ENCODE results near the gene CUL2.
"Not testable (repeated sequence)": the region's sequence is repeated elsewhere in the genome, so short reads cannot be mapped to it uniquely, and the experiment has no call there.

The CUL2 gene

GRCh38 chr10:35090162-35090954 is at the start of gene CUL2:
TSS of gene CUL2 (minus strand) at chr10:35090341. CDS start at chr10:35071317, 19,024 bp downstream.
- DNase-seq (ENCODE audit: low spot score): peak; percentile 92

- no peak for DNase-seq (ENCODE audit: low spot score)
These were observed 46.2 kb upstream of the CUL2 start for GRCh38 chr10:35136263-35136815.

DNA sequence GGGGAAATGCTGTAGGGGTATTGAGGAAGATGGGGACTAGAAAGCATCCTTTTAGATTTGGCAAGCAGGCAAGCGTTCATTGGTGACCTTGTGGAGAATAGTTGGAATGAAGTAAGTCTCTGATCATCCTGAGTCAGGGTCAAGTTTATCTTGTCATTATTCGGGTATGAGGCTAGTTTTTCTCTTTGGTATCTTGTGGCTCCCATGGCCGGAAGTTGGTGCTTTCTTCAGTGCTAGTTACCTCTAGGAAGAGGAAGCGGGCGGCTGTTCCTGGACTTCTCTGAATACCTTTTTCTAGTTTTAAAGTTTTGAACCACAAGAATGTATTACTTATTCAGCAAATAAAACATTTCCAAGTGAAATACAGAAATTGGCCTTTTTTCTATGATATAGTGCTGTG is 45.7 kb upstream of the CUL2 start:
- DNase-seq (ENCODE audit: low spot score): no peak

GRCh38 chr10:35133586-35133985 is 43.4 kb upstream of the CUL2 start:
- no peak for DNase-seq (ENCODE audit: low spot score)

GRCh38 chr10:35132727-35133126 is 42.6 kb upstream of the CUL2 start:
- DNase-seq (ENCODE audit: low spot score): no peak

- DNase-seq (ENCODE audit: low spot score): no peak
These were observed 40.5 kb upstream of the CUL2 start for GRCh38 chr10:35130663-35131062.

DNA sequence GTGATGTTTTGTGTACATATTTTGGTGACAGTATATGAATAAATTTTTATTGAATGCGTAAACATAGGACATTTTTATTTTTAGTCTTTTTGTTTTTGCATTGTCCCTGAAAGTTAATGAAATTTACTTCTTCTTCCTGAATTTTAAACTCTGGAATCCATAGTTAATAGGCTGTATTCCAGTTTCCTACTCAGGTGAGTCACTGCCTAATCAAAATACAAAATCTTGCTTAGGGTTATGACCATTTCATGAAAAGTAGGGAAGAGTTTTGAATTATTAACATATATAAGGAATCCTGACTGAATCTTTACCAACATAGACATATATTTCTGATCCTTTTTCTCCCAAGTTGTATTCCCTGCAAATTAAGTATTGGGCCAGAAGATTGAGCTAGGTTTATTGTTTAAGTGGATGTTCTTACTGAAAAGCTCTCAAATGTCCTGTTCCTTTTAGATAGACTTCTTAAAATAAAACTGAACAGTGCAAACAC is 39.1 kb upstream of the CUL2 start:
- DNase-seq (ENCODE audit: low spot score): no peak

GRCh38 chr10:35127289-35127891 is 37.2 kb upstream of the CUL2 start:
- peak; percentile 38 for DNase-seq (ENCODE audit: low spot score)

DNA sequence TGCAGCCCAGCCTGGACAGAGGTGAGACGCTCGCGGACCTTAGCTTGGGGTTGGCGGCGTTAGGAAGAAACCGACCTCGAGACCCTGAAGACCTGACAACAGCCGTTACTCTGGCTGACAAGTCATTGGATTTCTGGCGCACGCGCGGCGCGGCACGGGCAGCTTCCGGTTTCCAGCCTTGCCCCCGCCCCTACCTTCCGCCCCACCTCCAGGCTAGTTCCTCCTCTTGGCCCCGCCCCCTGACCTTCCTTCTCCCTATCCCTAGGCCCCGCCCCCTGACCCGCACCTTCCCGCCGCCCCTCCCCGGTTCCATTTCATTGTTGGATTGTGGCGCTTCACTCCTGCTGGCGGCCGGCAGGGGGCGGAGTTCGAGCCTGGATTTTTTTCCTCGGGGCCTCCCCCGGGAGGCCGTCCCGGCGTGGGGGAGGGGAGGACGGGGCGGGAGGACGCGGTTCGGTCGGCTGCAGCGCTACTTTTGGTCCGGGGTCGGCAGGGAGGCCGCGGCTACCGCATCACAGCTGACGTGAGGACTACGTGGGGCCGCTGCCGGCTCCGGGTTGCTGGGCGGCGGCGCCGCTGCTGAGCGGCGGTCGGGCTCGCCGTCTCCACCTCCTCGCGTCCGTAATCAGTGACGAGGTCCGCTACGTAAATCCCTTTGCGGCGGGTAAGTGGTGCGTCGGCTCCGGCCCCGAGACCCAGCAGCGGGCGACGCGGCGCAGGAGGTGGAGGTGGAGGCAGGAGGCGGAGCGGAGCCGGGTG is 36.6 kb upstream of the CUL2 start, which contains the start of gene CREM:
Gene CREM, plus strand, starts transcription at position 317 of the 759 bp plus-strand sequence. CDS start 10,990 bp downstream, outside the sequence.
- peak; percentile 95 for DNase-seq (ENCODE audit: low spot score)

DNA sequence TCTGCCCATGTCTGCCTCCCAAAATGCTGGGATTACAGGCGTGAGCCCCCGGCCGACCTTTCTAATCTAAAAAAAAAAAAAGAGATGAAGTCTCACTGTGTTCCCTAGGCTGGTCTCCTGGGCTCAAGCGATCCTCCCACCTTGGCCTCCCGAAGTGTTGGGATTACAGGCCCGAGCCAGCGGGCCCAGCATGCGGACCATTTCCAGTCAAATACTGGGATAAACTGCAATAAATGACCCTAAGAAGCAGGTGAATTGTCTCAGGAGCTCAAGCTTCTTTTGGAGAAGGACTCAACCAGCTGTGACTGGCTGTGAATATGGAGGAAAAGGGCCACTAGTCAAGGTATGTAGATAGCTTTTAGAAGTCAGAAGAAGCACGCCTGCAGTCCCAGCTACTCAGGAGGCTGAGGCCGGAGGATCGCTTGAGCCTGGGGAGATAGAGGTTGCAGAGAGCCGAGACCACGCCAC is 36.0 kb upstream of the CUL2 start:
- no peak for DNase-seq (ENCODE audit: low spot score)

- no peak for DNase-seq (ENCODE audit: low spot score)
These were observed 34.4 kb upstream of the CUL2 start for GRCh38 chr10:35124540-35124939.

DNA sequence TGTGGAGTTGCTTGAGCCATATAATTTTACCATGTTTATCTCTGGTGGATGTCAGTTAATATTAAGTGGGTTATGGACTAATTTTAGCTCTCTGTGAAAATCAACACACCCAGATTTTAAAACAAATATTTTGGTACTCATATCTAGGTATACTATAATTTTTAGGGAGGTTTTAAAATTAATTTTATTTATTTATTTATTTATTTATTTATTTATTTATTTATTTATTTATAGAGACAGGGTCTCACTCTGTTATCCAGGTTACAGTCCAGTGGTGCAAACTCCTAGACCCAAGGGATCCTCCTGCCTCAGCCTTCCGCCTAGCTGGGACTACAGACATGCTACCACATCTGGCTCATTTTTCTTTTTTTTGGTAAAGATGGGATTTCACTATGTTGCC is 29.2 kb upstream of the CUL2 start:
- DNase-seq (ENCODE audit: low spot score): no peak

- DNase-seq (ENCODE audit: low spot score): no peak
These were observed 22.4 kb upstream of the CUL2 start for GRCh38 chr10:35112571-35112970.

- no peak for DNase-seq (ENCODE audit: low spot score)
These were observed 13.7 kb upstream of the CUL2 start for GRCh38 chr10:35103882-35104281.

GRCh38 chr10:35097510-35097909 is 7.4 kb upstream of the CUL2 start:
- no peak for DNase-seq (ENCODE audit: low spot score)

GRCh38 chr10:35096312-35096711 is 6.2 kb upstream of the CUL2 start:
- no peak for DNase-seq (ENCODE audit: low spot score)

- DNase-seq (ENCODE audit: low spot score): no peak
These were observed 2.7 kb upstream of the CUL2 start for GRCh38 chr10:35092851-35093250.

- DNase-seq (ENCODE audit: low spot score): no peak
These were observed 2.1 kb upstream of the CUL2 start for GRCh38 chr10:35091994-35092790.

DNA sequence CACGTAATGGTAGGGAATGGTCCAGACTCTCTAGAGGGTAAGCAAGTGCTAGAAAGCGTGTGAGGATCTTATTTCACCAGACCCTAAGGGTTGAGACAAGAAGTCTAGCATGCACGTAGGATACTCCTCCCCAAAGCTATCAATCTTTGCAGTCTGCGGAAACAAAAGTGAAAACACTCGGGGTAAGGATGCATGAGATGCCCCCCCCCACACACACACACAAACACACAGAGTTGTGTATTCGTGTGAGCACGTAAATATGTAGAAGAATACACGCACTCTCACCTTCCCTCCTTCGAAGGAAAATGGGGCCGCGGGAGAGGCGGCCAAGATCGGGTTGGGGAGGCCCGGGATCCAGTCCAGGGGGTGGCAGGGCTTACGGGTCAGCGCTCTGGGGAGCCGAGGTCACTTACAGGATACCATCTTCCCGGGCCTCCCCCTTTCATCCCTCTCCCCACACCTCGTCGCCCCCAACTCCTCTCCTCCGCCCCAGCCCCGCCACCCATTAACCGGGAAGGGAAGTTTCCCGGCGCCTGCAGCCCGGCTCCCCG is 455 bp downstream of the CUL2 start:
- peak; percentile 4 for DNase-seq (ENCODE audit: low spot score)

DNA sequence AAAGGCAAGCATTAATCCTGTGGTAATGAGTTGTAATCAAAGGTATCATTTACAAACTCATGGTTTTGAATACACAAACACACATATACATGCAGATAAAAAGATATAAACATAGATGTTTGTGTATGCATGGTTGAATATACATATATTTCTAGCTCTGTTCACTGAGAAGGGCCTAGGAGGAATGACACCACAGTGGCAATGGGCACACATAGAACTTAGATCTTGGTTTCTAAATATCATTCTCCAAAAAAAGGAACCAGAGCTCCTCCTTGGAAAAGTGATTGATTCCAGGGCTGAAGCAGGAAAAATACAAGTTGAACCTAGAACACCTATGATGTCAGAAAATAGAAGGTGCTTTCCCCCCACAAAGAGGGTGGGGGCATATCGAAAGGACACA is 6.9 kb downstream of the CUL2 start:
- no peak for DNase-seq (ENCODE audit: low spot score)

DNA sequence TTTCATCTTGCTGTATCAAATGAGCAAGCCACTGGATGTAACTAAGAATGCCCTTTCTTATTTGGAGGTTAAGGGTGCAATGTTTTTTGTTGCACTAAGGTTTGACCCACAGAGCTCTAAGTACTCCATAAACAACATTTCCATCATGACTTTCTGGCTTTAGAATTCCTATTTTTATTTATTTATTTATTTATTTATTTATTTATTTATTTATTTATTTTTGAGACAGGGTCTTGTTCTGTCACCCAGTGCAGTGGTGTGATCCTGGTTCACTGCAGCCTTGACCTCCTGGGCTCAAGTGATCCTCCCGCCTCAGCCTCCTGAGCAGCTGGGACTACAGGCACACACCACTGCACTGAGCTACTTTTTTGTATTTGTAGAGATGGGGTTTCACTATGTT is 9.9 kb downstream of the CUL2 start:
- DNase-seq (ENCODE audit: low spot score): not testable (repeated sequence)

Data from SW480 (cell line).